Right lobe of liver (tissue), 6 donors: Measurements from ENCODE around the gene ATG7. TPM values are rescaled to one million over a fixed set of nuclear protein-coding genes. Genes with fewer than 3 reads are reported as not detected.
A peak's percentile ranks its signal among the peaks of the same experiment; 100 is the strongest.

ENCODE experiments used
- ATAC-seq, 4 donors: fragments of 200-7000 bp; cut with Tn5 transposase; one replicate each; pipeline ENCODE4 v1.9.1; 2020; ENCODE audit warnings: mild to moderate bottlenecking in 4 of 4, moderate library complexity in 4 of 4
- DNase-seq, 3 donors: peaks; one replicate each; pipeline ENCODE4 v3.0.0-alpha.2; 2020
- H3K27ac ChIP-seq, 3 donors: fragments of 200-600 bp; one replicate each; pipeline ENCODE4 v1.8.0; 2022
- H3K27me3 ChIP-seq, 2 donors: fragments of 200-600 bp; one replicate each; pipeline ENCODE4 v1.8.0; 2022
- H3K36me3 ChIP-seq, 4 donors: fragments of 200-600 bp; sonication (generic) in 1 of 4; one replicate each; pipeline versions ENCODE4 v1.5.1 to v1.8.0; 2017 to 2022; ENCODE audit warnings: control low read depth in 1 of 4
- H3K4me1 ChIP-seq, 4 donors: fragments of 200-600 bp; sonication (generic) in 1 of 4; one replicate each; pipeline versions ENCODE4 v1.5.1 to v1.8.0; 2017 to 2022; ENCODE audit warnings: control low read depth in 1 of 4
- H3K4me3 ChIP-seq, 3 donors: fragments of 200-600 bp; one replicate each; pipeline ENCODE4 v1.8.0; 2022
- H3K9me3 ChIP-seq, 4 donors: fragments of 200-600 bp; sonication (generic) in 1 of 4; one replicate each; pipeline versions ENCODE4 v1.5.1 to v1.8.0; 2017 to 2022; ENCODE audit warnings: control low read depth in 1 of 4
- CTCF ChIP-seq, 4 donors: fragments of 200-600 bp in 3 of 4; fragments of 450-650 bp in 1 of 4; IDR thresholded peaks; one replicate each; pipeline versions ENCODE4 v1.5.1 to v1.8.0; 2016 to 2022; ENCODE audit warnings: antibody characterized with exemption in 4 of 4, mild to moderate bottlenecking in 2 of 4
- POLR2A ChIP-seq: fragments of 450-650 bp; IDR thresholded peaks from one replicate; pipeline ENCODE4 v1.6.1; 2017; ENCODE audit warnings: antibody characterized with exemption, mild to moderate bottlenecking
- WGBS: methylation state at CpG from one replicate; pipeline ENCODE4 v1.1.6; 2018; ENCODE audit warnings: low coverage, low lambda C conversion rate; ENCODE audit not compliant: insufficient coverage; ENCODE audit errors: missing lambda C conversion rate; 5-methylcytosine and 5-hydroxymethylcytosine counted together
- intact Hi-C, 2 donors: fragments of 100-400 bp; cut with DNase I; formaldehyde crosslinking; loops; one replicate each; pipeline versions ENCODE4 v1.11.2 to v1.14.1; 2022
- total RNA-seq, 6 experiments: library from RNA; depleted of rRNA in 2 of 6; stranded (reverse); fragments of >200 nt in 2 of 6; fragmentation: NEBNext Ultra II Directional in 3 of 6; extraction: Animal tissue kit (Norgen Biotek cat#: 25700) in 3 of 6; gene quantifications; one replicate each; pipeline versions ENCODE4 v1.1.0 to v1.2.4, GENCODE V29; 2016 to 2023
- donor health status: DM: no; HTN: yes; CAD: no.
- donor health status: DM: no; HTN: no; CAD: no.
- donor health status: DM: no; HTN: no; CAD: no.
- donor health status: DM: no; HTN: yes; CAD: no.
- donor health status: DM: no; HTN: yes; CAD: no.

ATG7 gene
- total RNA-seq, 6 experiments from 2014 or later: 13.6 to 21.1 (median 15.8) TPM

- H3K36me3 ChIP-seq: no peaks in the 10 kb centered on the region
- WGBS: 79% methylated on average over 4 of the region's 11 CpGs
- H3K27me3 ChIP-seq: no peaks in the 10 kb centered on the region
- DNase-seq (no peak), ATAC-seq (no peak)
- intact Hi-C loops: no loop called here
- TF ChIP-seq CTCF (IDR thresholded peaks at IDR 0.05): no peak
- no peak for TF ChIP-seq POLR2A
- no peak overlapping the region for H3K27ac ChIP-seq
- H3K4me3 ChIP-seq: no peak overlapping the region
- peaks cover 0 to 5% (median 0%) of the 10 kb centered on the region in 4 donors for H3K4me1 ChIP-seq
- no peaks in the 10 kb centered on the region for H3K9me3 ChIP-seq
These were observed 317.5 kb downstream of the ATG7 start for GRCh38 chr3:11589706-11590105.

GRCh38 chr3:11591002-11591355, 318.8 kb downstream of the ATG7 start:
- Histone ChIP-seq H3K4me3 (no peak overlapping the region), H3K27me3 (no peaks in the 10 kb centered on the region), H3K27ac (peak overlapping the region in 1 of 3 donors; percentile 37), H3K36me3 (no peaks in the 10 kb centered on the region), H3K9me3 (no peaks in the 10 kb centered on the region), H3K4me1 (peaks cover 0 to 5% (median 0%) of the 10 kb centered on the region in 4 donors)
- ATAC-seq (no peak), DNase-seq (no peak)
- 82% methylated on average over 7 of the region's 7 CpGs for WGBS
- TF ChIP-seq CTCF (IDR thresholded peaks at IDR 0.05) (no peak), POLR2A (no peak)
- intact Hi-C loops: no loop called here

- H3K9me3 ChIP-seq: no peaks in the 10 kb centered on the region
- intact Hi-C loops: no loop called here
- ATAC-seq: peak; percentile 63 to 77 (median 66)
- 57% methylated on average over 9 of the region's 9 CpGs for WGBS
- H3K27ac ChIP-seq: peak overlapping the region in 1 of 3 donors; percentile 37
- no peaks in the 10 kb centered on the region for H3K27me3 ChIP-seq
- H3K36me3 ChIP-seq: no peaks in the 10 kb centered on the region
- no peak for TF ChIP-seq POLR2A
- no peak for TF ChIP-seq CTCF (IDR thresholded peaks at IDR 0.05)
- DNase-seq: no peak
- no peak overlapping the region for H3K4me3 ChIP-seq
- H3K4me1 ChIP-seq: peaks cover 0 to 5% (median 0%) of the 10 kb centered on the region in 4 donors
These were observed 319.4 kb downstream of the ATG7 start for GRCh38 chr3:11591391-11592282.

GRCh38 chr3:11592445-11593298, 320.5 kb downstream of the ATG7 start:
- Histone ChIP-seq H3K4me1 (peaks cover 0 to 5% (median 0%) of the 10 kb centered on the region in 4 donors), H3K4me3 (no peak overlapping the region), H3K36me3 (no peaks in the 10 kb centered on the region), H3K27ac (peak overlapping the region in 1 of 3 donors; percentile 37), H3K27me3 (no peaks in the 10 kb centered on the region), H3K9me3 (no peaks in the 10 kb centered on the region)
- no peak for DNase-seq
- TF ChIP-seq CTCF (IDR thresholded peaks at IDR 0.05) (no peak), POLR2A (no peak)
- WGBS: 81% methylated on average over 9 of the region's 14 CpGs
- ATAC-seq: peak in 3 of 4 donors; percentile 21 to 28 (median 27)
- intact Hi-C loops: no loop called here
